K562 (cell line): Measurements from ENCODE around the gene RAI2. TPM values are rescaled to one million over a fixed set of nuclear protein-coding genes. Genes with fewer than 3 reads are reported as not detected.

Experiments
- SIRT6 ChIP-seq: IDR thresholded peaks from one replicate; pipeline ENCODE4 v1.6.1; 2012; ENCODE audit warnings: low read depth, mild to moderate bottlenecking, control low read depth, inconsistent platforms, low read length, moderate library complexity
- SMAD3 ChIP-seq: fragments of 450-650 bp; formaldehyde crosslinking; conservative IDR thresholded peaks from 2 replicates; pipeline ENCODE4 v1.4.0; 2020; ENCODE audit warnings: mild to moderate bottlenecking
- SNIP1 ChIP-seq: fragments of 450-650 bp; IDR thresholded peaks from 2 replicates; pipeline ENCODE4 v1.7.1; 2017; ENCODE audit warnings: low read depth, mild to moderate bottlenecking
- SP2 ChIP-seq: IDR thresholded peaks from 2 replicates; pipeline ENCODE4 v1.6.1; 2011; ENCODE audit warnings: mild to moderate bottlenecking, low read depth, low read length, moderate library complexity; ENCODE audit not compliant: poor library complexity, severe bottlenecking; ENCODE audit errors: extremely low read depth
- polyA plus RNA-seq, 8 experiments: library from polyadenylated mRNA; depleted of rRNA in 4 of 8; stranded (reverse) in 5 of 8; unstranded in 3 of 8; fragments of >200 nt; fragmentation: Nextera tagmentation in 2 of 8; fragmentation: Illumina TruSeq in 1 of 8; extraction: Ambion mirVana in 2 of 8; extraction: Trizol in 1 of 8; gene quantifications; 2 replicates each; pipeline versions ENCODE4 v1.2.1 to v1.2.3, GENCODE V29; 2011 to 2014; ENCODE audit warnings: inconsistent platforms in 1 of 8, missing spikeins in 1 of 8
- total RNA-seq, 7 experiments: library from RNA; depleted of rRNA in 6 of 7; stranded (reverse); fragments of >200 nt in 6 of 7; fragmentation: Illumina TruSeq in 2 of 7; extraction: Trizol in 2 of 7; gene quantifications; 2 replicates each; pipeline versions ENCODE4 v1.2.1 to v1.2.3, GENCODE V29; 2011 to 2021; ENCODE audit warnings: low replicate concordance in 1 of 7
- TF ChIP-seq, protein P1 (sequence below): fragments of 450-650 bp; IDR thresholded peaks from 2 replicates; pipeline ENCODE4 v1.6.1; 2016; ENCODE audit warnings: low read depth

Gene RAI2
- total and polyA plus RNA-seq, 9 of the 15 experiments (the other 6 are each of a cell fraction or from before 2014, with no cell fraction given) = not detected

DNA sequence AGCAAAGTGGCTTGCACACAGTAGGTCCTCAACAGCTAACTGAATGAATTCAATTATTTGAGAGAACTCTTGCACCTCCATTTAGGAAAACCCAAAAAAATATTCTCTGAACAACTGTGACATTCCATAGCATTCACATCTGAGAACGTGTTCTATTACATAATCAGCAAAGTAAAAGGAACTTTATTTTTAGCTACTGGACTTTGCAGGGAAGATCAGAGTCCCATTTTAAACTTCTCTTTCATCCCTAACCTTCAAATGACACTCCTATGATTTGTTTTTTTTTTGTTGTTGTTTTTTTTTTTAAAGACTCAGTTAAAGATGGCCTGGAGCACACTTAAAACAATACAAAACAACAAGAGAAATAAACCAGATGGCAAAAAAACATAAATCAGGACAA is 30.9 kb downstream of the RAI2 start (continued):
- TF ChIP-seq SP2 (no peak), SIRT6 (no peak), SNIP1 (no peak), SMAD3 (CRISPR knock-in tag) (no peak)
- TF ChIP-seq, protein P1, sequence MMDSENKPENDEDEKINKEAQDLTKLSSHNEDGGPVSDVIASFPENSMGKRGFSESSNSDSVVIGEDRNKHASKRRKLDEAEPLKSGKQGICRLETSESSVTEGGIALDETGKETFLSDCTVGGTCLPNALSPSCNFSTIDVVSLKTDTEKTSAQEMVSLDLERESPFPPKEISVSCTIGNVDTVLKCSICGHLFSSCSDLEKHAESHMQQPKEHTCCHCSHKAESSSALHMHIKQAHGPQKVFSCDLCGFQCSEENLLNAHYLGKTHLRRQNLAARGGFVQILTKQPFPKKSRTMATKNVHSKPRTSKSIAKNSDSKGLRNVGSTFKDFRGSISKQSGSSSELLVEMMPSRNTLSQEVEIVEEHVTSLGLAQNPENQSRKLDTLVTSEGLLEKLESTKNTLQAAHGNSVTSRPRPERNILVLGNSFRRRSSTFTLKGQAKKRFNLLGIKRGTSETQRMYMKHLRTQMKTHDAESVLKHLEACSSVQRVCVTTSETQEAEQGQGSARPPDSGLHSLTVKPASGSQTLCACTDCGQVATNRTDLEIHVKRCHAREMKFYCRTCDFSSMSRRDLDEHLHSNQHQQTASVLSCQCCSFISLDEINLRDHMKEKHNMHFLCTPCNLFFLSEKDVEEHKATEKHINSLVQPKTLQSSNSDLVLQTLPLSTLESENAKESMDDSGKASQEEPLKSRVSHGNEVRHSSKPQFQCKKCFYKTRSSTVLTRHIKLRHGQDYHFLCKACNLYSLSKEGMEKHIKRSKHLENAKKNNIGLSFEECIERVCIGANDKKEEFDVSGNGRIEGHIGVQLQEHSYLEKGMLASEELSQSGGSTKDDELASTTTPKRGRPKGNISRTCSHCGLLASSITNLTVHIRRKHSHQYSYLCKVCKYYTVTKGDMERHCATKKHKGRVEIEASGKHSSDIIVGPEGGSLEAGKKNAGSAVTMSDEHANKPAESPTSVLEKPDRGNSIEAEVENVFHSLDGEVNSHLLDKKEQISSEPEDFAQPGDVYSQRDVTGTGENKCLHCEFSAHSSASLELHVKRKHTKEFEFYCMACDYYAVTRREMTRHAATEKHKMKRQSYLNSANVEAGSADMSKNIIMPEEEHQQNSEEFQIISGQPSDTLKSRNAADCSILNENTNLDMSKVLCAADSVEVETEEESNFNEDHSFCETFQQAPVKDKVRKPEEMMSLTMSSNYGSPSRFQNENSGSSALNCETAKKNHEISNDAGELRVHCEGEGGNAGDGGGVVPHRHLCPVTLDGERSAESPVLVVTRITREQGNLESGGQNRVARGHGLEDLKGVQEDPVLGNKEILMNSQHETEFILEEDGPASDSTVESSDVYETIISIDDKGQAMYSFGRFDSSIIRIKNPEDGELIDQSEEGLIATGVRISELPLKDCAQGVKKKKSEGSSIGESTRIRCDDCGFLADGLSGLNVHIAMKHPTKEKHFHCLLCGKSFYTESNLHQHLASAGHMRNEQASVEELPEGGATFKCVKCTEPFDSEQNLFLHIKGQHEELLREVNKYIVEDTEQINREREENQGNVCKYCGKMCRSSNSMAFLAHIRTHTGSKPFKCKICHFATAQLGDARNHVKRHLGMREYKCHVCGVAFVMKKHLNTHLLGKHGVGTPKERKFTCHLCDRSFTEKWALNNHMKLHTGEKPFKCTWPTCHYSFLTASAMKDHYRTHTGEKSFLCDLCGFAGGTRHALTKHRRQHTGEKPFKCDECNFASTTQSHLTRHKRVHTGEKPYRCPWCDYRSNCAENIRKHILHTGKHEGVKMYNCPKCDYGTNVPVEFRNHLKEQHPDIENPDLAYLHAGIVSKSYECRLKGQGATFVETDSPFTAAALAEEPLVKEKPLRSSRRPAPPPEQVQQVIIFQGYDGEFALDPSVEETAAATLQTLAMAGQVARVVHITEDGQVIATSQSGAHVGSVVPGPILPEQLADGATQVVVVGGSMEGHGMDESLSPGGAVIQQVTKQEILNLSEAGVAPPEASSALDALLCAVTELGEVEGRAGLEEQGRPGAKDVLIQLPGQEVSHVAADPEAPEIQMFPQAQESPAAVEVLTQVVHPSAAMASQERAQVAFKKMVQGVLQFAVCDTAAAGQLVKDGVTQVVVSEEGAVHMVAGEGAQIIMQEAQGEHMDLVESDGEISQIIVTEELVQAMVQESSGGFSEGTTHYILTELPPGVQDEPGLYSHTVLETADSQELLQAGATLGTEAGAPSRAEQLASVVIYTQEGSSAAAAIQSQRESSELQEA = no peak
